K562 (cell line): Measurements from ENCODE around the gene MRPS15. TPM values are rescaled to one million over a fixed set of nuclear protein-coding genes. Genes with fewer than 3 reads are reported as not detected.

Experiments used
- CAMTA2 ChIP-seq: fragments of 250-450 bp; sonication (Bioruptor Pico); conservative IDR thresholded peaks from 2 replicates; pipeline ENCODE4 v1.5.1; 2022
- CTCFL ChIP-seq: IDR thresholded peaks from 2 replicates; pipeline ENCODE4 v1.6.1; 2011; ENCODE audit warnings: borderline replicate concordance, low read depth, mild to moderate bottlenecking, moderate library complexity, low read length; ENCODE audit not compliant: insufficient read depth, poor library complexity, severe bottlenecking
- IRF9 ChIP-seq: fragments of 450-650 bp; IDR thresholded peaks from 2 replicates; pipeline ENCODE4 v1.6.1; 2016; ENCODE audit warnings: missing biosample characterization, missing genetic modification characterization
- NBN ChIP-seq: fragments of 450-650 bp; IDR thresholded peaks from 2 replicates; pipeline ENCODE4 v1.6.1; 2016; ENCODE audit warnings: low read depth, mild to moderate bottlenecking
- RFX5 ChIP-seq: IDR thresholded peaks from 2 replicates; pipeline ENCODE4 v1.6.1; 2011; ENCODE audit warnings: low read depth, mild to moderate bottlenecking, improper control_type of control experiment, low read length
- SMARCA4 ChIP-seq: fragments of 450-650 bp; IDR thresholded peaks from 2 replicates; pipeline ENCODE4 v1.6.1; 2016
- SRF ChIP-seq, 2 experiments: fragments of 250-450, 450-650 bp in 1 of 2; sonication (Bioruptor Pico) in 1 of 2; sonication (generic) in 1 of 2; formaldehyde crosslinking; IDR thresholded peaks; 2 replicates each; pipeline versions ENCODE4 v1.5.0 to v1.5.1; 2020 to 2022; ENCODE audit warnings: mild to moderate bottlenecking in 1 of 2, missing genetic modification reagents in 1 of 2
- TCFL5 ChIP-seq: fragments of 250-450 bp; sonication (Bioruptor Pico); conservative IDR thresholded peaks from 2 replicates; pipeline ENCODE4 v1.6.1; 2021; ENCODE audit warnings: mild to moderate bottlenecking, moderate library complexity, matching md5 sums
- TFAP4 ChIP-seq: sonication (generic); formaldehyde crosslinking; IDR thresholded peaks from 2 replicates; pipeline ENCODE4 v1.8.0; 2022; ENCODE audit warnings: missing genetic modification reagents, mild to moderate bottlenecking, moderate library complexity, borderline replicate concordance
- ZNF184 ChIP-seq: sonication (generic); formaldehyde crosslinking; IDR thresholded peaks from 2 replicates; pipeline ENCODE4 v1.5.0; 2020; ENCODE audit warnings: missing genetic modification reagents
- ZNF318 ChIP-seq, 2 experiments: fragments of 450-650 bp; IDR thresholded peaks; 2 replicates each; pipeline ENCODE4 v1.6.1; 2016; ENCODE audit warnings: mild to moderate bottlenecking in 2 of 2, borderline replicate concordance in 1 of 2, low read depth in 1 of 2, moderate library complexity in 1 of 2
- polyA plus RNA-seq, 8 experiments: library from polyadenylated mRNA; depleted of rRNA in 4 of 8; stranded (reverse) in 5 of 8; unstranded in 3 of 8; fragments of >200 nt; fragmentation: Nextera tagmentation in 2 of 8; fragmentation: Illumina TruSeq in 1 of 8; extraction: Ambion mirVana in 2 of 8; extraction: Trizol in 1 of 8; gene quantifications; 2 replicates each; pipeline versions ENCODE4 v1.2.1 to v1.2.3, GENCODE V29; 2011 to 2014; ENCODE audit warnings: inconsistent platforms in 1 of 8, missing spikeins in 1 of 8
- total RNA-seq, 7 experiments: library from RNA; depleted of rRNA in 6 of 7; stranded (reverse); fragments of >200 nt in 6 of 7; fragmentation: Illumina TruSeq in 2 of 7; extraction: Trizol in 2 of 7; gene quantifications; 2 replicates each; pipeline versions ENCODE4 v1.2.1 to v1.2.3, GENCODE V29; 2011 to 2021; ENCODE audit warnings: low replicate concordance in 1 of 7

The MRPS15 gene
- total and polyA plus RNA-seq, 9 of the 15 experiments (the other 6 are each of a cell fraction or from before 2014, with no cell fraction given): 62.9 to 286 (median 149) TPM

GRCh38 chr1:36411674-36412648 lies 52.2 kb downstream of the MRPS15 start (continued):
- TF ChIP-seq ZNF318 (IDR thresholded peaks at IDR 0.05; ENCODE audit: borderline replicate concordance in 1 of 2, low read depth in 1 of 2) (0 out of 4 replicates have a peak, but pooled peaks of 1 of the 2 experiments have one; percentile 29), RFX5 (0 out of 2 replicates have a peak, but pooled peaks have one; percentile 34), IRF9 (tag) (no peak), TFAP4 (peak; percentile 47), TCFL5 (no peak), CAMTA2 (CRISPR knock-in tag) (no peak), SRF (CRISPR knock-in tag; IDR thresholded peaks at IDR 0.05) (peak in 1 of 2 experiments; percentile 88; a peak in 2 of 4 replicates), CTCFL (peak; percentile 4), ZNF184 (no peak), SMARCA4 (0 out of 2 replicates have a peak, but pooled peaks have one; percentile 27), NBN (0 out of 2 replicates have a peak, but pooled peaks have one; percentile 26)
